ENCODE measurements around the gene HASPIN. TPM values are rescaled to one million over a fixed set of nuclear protein-coding genes. Genes with fewer than 3 reads are reported as not detected.

HASPIN gene
- total RNA-seq, 4 donors from 2014 or later, result 0.20 to 1.3 (median 0.24) TPM

GRCh38 chr17:3689262-3690093 is 34.2 kb upstream of the HASPIN start:
- DNase-seq (no peak), ATAC-seq (no peak)

GRCh38 chr17:3690094-3690715 is 33.5 kb upstream of the HASPIN start:
- Histone ChIP-seq H3K36me3 (peaks cover 0 to 16% of the 10 kb centered on the region in 2 donors), H3K4me3 (no peak overlapping the region), H3K9me3 (no peaks in the 10 kb centered on the region), H3K4me1 (peaks cover 10 to 19% of the 10 kb centered on the region in 2 donors), H3K27me3 (no peaks in the 10 kb centered on the region), H3K27ac (peak overlapping the region in 2 of 4 donors; percentile 28 to 34)
- no peak for DNase-seq
- ATAC-seq, result no peak
- intact Hi-C loops (cut with DNase I; ENCODE audit: low total_unique reads) (no loop called here), in situ Hi-C loops (cut with MboI; ENCODE audit: low sequenced_read_pairs in 4 of 4) (no loop called here)
- TF ChIP-seq CTCF (IDR thresholded peaks at IDR 0.05 in 4 of 5, conservative IDR thresholded peaks at IDR 0.05 in 1 of 5) (no peak), POLR2A (IDR thresholded peaks at IDR 0.05) (no peak)

More at GRCh38 chr17:3689262-3690093, 34.2 kb upstream of the HASPIN start:
- intact Hi-C loops (cut with DNase I; ENCODE audit: low total_unique reads) (no loop called here), in situ Hi-C loops (cut with MboI; ENCODE audit: low sequenced_read_pairs in 4 of 4) (no loop called here)
- Histone ChIP-seq H3K9me3 (no peaks in the 10 kb centered on the region), H3K27ac (no peak overlapping the region), H3K36me3 (peaks cover 0 to 16% of the 10 kb centered on the region in 2 donors), H3K4me1 (peaks cover 9 to 11% of the 10 kb centered on the region in 2 donors), H3K27me3 (no peaks in the 10 kb centered on the region), H3K4me3 (no peak overlapping the region)
- TF ChIP-seq CTCF (IDR thresholded peaks at IDR 0.05 in 4 of 5, conservative IDR thresholded peaks at IDR 0.05 in 1 of 5) (no peak), POLR2A (IDR thresholded peaks at IDR 0.05) (no peak)

- H3K36me3 ChIP-seq, result peaks cover 0 to 16% of the 10 kb centered on the region in 2 donors
- in situ Hi-C loops (cut with MboI; ENCODE audit: low sequenced_read_pairs in 4 of 4) (no loop called here), intact Hi-C loops (cut with DNase I; ENCODE audit: low total_unique reads) (no loop called here)
- H3K9me3 ChIP-seq, result no peaks in the 10 kb centered on the region
- H3K27me3 ChIP-seq, result no peaks in the 10 kb centered on the region
- H3K27ac ChIP-seq, result peak overlapping the region in 2 of 4 donors; percentile 10 to 14
- peak in 1 of 5 experiments; percentile 11 for TF ChIP-seq CTCF (IDR thresholded peaks at IDR 0.05 in 4 of 5, conservative IDR thresholded peaks at IDR 0.05 in 1 of 5)
- no peak for TF ChIP-seq POLR2A (IDR thresholded peaks at IDR 0.05)
- H3K4me3 ChIP-seq, result no peak overlapping the region
- no peak for ATAC-seq
- H3K4me1 ChIP-seq, result peaks cover 12 to 24% of the 10 kb centered on the region in 2 donors
- no peak for DNase-seq
Measured at GRCh38 chr17:3691617-3692067, 32.1 kb upstream of the HASPIN start.

GRCh38 chr17:3692346-3692745 is 31.4 kb upstream of the HASPIN start:
- Histone ChIP-seq H3K4me3 (no peak overlapping the region), H3K9me3 (no peaks in the 10 kb centered on the region), H3K36me3 (peaks cover 0 to 16% of the 10 kb centered on the region in 2 donors), H3K27me3 (peaks cover 0 to 4% (median 0%) of the 10 kb centered on the region in 3 donors), H3K4me1 (peaks cover 13 to 24% of the 10 kb centered on the region in 2 donors), H3K27ac (peak overlapping the region in 3 of 4 donors; percentile 94 to 97 (median 95))
- intact Hi-C loops (cut with DNase I; ENCODE audit: low total_unique reads) (no loop called here), in situ Hi-C loops (cut with MboI; ENCODE audit: low sequenced_read_pairs in 4 of 4) (no loop called here)
- no peak for DNase-seq
- TF ChIP-seq CTCF (IDR thresholded peaks at IDR 0.05 in 4 of 5, conservative IDR thresholded peaks at IDR 0.05 in 1 of 5) (no peak), POLR2A (IDR thresholded peaks at IDR 0.05) (no peak)
- ATAC-seq, result no peak
